Activated effector memory CD4-positive, alpha-beta T cell treated with Interleukin-2 at 50 U/mL for 16 hours (primary cell): ENCODE results near the gene DAB2.

ENCODE experiments used
- DNase-seq: peaks from one replicate; pipeline ENCODE4 v3.0.0-alpha.2; 2020

DAB2 gene

GRCh38 chr5:39447059-39447458 lies 22.3 kb upstream of the DAB2 start:
- no peak for DNase-seq

- DNase-seq: no peak
Measured at GRCh38 chr5:39446231-39446630, 21.5 kb upstream of the DAB2 start.

GRCh38 chr5:39443911-39444310 lies 19.1 kb upstream of the DAB2 start:
- DNase-seq: no peak

DNA sequence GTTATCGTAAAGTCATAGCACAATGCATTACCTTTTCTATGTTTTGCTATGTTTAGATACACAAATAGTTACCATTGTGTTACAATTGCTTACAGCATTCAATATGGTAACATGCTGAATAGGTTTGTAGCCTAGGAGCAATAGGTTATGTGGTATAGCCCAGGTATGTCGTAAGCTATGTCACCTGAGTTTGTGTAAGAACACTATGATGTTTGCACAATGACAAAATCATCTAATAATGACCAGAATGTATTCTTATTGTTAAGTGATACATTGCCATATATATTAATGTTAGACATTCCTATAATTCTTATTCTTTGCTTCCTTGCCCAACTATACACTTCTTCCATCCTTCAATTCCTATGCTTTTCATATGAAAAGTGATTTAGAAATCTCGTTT lies 18.2 kb upstream of the DAB2 start:
- DNase-seq: no peak

DNA sequence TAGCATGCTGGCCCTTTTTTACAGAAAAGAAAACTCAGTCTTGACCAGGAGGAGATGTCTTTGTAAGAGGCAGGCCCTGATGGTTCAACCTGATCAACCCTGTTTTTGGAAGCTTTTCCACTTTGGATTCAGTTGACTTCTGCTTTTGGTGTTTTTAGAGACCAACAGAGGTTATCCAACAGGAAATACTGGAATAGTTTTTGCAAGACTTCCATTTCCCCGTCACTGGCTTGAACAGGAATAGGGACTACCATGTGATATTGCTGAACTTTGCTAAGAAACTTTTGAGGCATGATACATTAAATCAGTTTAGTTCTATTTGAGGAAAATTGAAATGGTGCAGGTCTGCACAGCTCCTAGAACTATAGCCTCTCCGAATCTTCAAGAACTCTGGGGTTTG lies 17.1 kb upstream of the DAB2 start:
- DNase-seq: no peak

GRCh38 chr5:39440958-39441624 lies 16.3 kb upstream of the DAB2 start:
- DNase-seq: no peak

DNA sequence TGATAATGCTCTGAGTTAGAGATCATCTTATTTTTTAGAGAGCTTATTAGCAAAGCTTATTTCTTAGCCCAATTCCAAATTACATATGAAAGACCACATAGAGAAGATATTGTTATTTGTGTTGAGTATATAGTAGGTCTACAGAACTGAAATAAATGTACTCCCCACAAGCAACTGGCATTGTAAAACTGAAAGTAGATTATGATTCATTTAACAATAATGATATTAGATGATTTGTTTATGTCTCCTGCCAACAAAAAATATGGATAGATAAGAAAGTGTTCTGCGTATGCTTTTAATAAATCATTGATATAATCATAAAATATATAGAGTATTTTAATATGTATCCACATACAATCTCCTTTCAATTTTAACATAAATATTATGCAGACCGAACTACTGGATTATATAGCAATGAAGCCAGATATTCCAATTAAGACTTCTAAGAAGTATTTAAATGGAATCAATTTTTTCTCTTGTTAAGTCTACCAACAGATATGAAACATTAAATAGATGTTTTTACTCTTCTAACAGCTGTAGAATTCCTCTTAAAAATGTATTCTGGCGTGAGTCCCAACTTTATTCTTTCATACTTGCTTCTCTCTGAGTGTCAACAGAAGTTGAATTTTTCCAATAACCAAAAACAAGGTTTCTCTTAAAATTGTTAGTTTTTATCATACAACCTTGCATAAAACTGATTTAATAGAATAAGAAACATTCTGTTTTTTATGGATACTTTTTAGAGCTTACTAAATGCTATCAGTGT lies 15.6 kb upstream of the DAB2 start:
- DNase-seq: no peak

DNA sequence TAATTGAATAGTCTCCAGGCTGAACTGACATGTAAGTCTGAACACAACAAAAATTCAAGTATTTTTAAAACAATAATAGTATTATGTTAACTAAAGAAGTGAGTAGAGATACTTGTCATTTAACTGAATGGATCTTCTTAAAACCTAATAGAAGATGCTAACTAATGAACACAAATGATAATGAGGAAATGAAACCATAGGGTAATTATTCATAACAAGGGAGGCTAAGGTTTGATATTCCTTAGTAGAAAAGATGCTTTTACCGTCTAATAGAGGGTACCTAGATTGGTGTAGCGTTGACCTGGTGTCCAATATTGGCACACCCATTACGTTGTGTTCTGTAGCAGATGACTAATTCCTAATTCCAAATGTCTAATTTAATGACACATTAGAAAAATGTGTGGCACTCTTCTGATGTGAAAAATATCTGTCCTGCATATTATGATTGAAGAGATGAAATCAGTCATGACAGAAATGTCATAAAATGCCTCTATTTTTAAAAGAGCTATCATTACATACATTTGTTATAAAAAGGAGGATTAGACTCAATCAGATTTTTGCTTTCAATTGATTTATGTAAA lies 14.9 kb upstream of the DAB2 start:
- DNase-seq: no peak

DNA sequence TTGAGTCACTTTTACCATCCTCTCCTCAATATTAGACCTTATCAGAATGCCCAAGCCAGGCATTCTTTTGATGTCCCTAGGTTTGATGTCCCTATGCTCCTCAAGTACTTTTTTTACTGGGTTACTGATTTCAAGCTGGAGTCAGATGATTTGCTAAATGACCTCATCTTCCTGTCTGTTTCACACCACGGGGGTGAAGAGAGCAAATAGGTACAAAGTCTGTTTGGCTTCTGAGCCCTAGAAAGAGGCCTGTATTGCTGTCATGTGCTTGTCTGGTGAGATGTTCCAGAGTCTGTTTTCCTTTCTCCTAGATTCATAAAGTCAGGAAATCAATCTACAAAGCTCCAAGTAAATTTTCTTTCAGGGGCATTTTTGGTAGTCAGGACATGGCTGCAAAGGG lies 12.7 kb upstream of the DAB2 start:
- DNase-seq: no peak

DNA sequence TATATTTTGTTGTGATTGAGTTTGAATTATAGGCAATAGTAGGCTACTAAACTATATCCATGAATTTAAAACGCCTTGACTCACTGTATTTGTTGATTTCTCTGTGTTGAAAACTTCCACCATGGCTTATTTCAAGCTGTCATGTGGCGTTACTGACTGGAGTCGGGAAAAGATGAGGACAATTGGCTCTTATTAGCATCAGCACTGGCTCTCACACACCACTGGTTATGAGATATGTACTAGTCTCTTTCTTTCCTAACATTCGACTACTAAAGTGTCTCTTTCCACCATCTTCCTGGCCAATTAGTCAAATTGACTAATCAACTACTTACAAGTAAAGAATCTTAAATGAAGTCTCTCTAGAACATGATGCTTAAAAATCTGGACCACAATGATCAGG lies 9.1 kb upstream of the DAB2 start:
- no peak for DNase-seq

DNA sequence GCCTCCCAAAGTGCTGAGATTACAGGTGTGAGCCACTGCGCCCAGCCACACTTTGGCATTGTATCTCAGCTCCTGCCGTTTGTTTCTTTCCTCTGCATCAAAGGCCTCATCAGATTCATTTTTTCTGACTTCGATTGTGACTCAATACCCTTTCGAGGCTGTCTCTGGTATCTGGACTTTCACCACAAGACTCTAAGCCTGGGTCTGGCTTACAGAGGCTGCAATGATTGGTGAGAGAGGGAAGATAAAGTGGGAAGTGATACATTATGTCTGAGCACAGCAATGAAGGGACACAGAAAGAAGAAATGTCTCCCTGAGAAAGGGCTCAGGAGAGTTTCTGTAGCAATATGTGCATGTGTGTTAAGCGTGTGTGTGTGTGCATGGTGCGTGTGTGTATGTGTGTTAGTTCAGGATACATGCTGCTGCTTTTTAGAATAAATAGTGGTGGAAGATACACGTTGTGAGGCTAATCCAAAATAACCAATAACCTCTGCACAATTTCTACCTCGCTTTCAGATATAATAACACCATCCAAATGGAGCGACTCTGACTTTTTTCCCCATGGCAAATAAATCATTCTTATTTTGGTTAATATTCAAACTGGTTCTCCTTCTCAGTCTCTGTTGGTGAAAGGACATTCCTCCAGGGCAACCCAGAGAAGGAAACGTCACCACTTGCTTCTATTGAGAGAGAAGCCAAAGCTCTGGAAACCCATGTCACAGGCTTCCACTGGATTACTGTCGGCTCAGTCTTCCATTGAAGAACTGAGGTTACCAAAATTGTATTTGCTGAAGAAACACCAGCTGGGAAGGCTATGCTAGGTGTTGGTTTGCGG lies 8.1 kb upstream of the DAB2 start:
- DNase-seq: no peak

DNA sequence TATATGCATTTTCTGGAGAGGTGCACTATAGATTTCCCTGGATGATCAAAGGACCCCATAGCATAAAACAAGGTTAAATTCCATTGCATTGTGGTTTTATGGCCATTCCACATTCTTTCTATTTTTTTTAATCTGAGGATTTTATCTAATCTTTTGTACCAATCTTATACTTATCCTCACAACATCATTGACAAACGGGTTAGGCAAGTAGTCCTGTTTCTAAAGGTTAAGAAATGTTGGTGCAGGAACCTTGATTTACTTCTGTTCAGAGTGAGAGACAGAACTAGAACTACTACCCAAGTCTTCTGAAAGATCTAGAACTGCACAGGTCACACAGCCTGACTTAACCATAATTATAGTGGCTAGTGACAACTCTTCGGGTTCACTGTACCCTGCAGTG lies 5.7 kb upstream of the DAB2 start:
- no peak for DNase-seq

DNA sequence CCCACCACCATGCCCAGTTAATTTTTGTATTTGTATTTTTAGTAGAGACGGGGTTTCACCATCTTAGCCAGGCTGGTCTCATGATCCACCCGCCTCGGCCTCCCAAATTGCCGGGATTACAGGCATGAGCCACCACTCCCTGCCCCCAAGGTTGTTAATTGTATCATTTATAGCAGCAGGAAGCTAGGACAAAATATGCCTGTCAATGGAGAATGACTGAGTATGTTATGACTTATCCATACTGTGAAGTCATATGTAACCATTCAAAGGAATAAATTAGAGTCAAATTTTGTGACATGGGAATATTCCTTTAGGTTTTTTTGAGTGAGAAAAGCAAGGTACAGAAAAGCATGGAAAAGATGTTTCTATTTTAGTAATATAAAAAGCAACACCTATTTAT lies 3.9 kb upstream of the DAB2 start:
- no peak for DNase-seq

GRCh38 chr5:39427633-39428032 lies 2.9 kb upstream of the DAB2 start:
- DNase-seq: no peak

GRCh38 chr5:39427229-39427628 lies 2.4 kb upstream of the DAB2 start:
- no peak for DNase-seq

DNA sequence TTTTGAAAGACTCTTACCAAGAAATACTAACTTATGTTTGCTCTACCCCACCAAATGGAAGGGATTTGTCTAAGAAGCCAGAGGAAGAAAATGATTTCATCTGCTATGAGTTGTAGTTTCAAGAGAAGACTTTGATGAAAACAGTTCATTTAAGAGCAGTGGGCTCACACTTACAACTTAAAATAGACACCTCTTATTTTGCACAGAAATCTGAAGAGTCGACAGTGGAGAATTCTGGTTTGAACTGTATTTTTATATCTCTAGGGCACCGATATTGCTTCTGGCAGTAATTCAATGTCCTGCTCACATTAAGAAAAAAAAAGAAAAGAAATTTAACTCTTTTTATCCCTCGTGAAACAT lies 1.9 kb upstream of the DAB2 start:
- DNase-seq: no peak

DNA sequence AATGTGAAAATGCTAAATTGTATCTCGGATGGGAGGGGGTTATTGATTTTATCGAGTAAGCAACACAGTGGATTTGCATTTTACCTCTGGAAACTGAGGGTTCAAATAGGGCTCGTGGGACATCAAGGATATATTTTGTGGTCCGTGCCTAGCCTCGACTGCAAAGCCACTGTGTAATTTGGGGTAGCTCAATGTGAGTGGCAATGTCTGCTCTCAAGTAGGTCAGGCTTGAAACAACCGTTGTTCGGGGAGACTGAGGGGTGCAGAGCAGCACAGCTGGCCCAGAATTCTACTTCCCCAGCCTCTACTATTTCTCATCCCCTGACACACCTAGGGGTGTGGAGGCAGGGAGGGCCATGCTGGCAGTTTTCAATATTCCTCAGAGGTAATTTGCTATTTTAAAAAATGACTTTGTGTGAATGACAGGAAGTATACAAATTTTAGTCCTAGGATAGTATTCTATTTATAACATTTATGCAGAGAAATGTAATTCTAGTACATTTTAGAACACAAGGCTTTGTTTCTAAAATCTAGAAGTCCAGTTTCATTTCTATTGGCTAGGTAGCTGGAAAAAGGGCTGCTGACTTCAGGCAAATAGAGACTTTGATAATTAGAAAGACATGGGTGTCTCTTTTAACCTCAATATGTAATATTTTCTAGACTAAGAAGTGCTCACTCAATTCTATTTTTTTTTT lies 1.4 kb upstream of the DAB2 start:
- no peak for DNase-seq

- DNase-seq: no peak
Measured at GRCh38 chr5:39423331-39423751, 1.4 kb downstream of the DAB2 start.

DNA sequence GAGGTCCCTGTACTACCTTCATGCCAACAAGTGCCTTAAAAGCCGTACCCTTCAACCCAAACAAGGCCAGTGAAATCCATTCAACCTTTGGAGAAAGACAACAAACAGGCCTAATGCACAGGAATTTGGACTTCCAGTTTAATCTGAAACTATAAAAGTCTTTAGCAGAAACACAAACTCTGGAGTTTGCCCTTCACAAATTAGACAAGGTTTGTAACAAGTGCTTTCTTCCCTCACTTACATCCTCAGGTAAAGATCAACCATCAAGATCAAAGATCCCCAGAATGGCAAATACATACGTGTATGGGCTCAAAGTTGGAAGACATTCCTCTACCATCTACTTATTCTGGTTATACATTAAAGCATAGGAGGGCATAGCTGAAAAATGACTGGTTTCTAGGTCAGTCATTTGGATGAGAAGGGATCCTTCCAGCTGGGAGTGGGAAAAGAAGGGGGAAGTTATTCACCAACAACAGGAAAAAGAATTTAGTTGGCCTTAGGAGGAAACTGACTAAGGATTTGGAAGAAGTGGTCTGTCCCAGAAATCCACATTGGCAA lies 2.0 kb downstream of the DAB2 start:
- no peak for DNase-seq

GRCh38 chr5:39422036-39422606 lies 2.7 kb downstream of the DAB2 start:
- no peak for DNase-seq

DNA sequence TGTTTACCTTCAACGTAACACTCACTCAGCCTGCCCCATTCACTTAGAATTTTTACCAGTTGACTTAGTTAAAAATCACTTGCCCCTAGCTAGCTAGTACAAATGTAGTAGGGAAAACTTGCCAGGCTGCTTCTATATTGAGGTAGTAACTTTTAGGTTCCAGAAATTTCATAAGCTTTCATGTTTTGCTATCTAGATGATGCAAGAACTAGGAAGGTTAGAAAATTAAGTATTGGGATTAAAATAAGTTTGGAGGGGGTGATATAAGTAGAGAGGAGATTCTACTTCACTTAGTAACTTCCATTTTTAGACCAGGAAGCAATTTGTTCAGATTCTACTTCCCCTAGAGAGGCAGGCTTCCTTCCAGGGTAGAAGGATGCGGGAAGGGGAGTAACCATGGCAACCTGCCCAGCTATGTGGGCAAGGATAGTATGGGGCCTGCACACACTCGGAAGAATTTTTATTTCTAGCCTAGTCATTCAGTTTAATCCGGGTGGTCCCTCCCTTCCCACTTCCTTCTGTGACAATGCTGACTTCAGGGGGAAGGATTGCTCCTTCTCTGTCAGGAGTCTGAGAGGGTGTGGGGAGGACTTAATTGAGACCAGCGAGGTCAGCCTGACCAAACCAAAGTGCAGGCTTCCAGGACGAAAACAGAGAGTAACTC lies 4.2 kb downstream of the DAB2 start:
- no peak for DNase-seq

DNA sequence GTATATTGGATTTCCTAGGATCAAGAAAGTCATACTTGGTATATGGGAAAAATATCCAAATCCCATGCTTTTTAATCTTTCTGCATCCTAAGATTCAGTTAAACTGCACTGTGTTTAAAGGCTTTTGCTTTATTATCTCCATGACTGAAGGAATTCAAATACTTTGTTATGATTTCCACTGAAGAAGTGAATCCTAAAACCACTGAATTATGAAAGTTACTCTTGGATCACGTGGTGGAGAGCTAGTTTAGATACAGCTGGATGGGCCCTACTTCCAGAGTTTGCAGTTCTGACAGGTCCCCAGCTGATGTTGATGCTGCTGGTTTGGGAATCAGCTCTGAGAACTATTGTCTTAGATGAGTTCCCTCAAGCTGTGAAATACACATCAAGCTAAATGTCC lies 5.0 kb downstream of the DAB2 start:
- DNase-seq: no peak
